Endodermal cell (in vitro differentiated cells): ENCODE measurements around the gene LSAMP. TPM values are rescaled to one million over a fixed set of nuclear protein-coding genes. Genes with fewer than 3 reads are reported as not detected.

Source experiments
- DNase-seq: peaks from one replicate; pipeline ENCODE4 v3.0.0-alpha.2; 2017
- H3K27ac ChIP-seq: 2 replicates; pipeline ENCODE4 v1.5.1; 2013; ENCODE audit warnings: mild to moderate bottlenecking, low read depth, low read length, moderate library complexity
- H3K27me3 ChIP-seq: 2 replicates; pipeline ENCODE4 v1.6.1; 2013; ENCODE audit warnings: mild to moderate bottlenecking, low read length, moderate library complexity; ENCODE audit not compliant: insufficient read depth, control insufficient read depth, poor library complexity, severe bottlenecking
- H3K36me3 ChIP-seq: 2 replicates; pipeline ENCODE4 v1.7.0; 2013; ENCODE audit warnings: mild to moderate bottlenecking, low read length, moderate library complexity; ENCODE audit not compliant: control insufficient read depth, insufficient read depth
- H3K4me1 ChIP-seq: one replicate; pipeline ENCODE4 v1.7.0; 2013; ENCODE audit warnings: low read length; ENCODE audit not compliant: control insufficient read depth, insufficient read depth
- H3K4me3 ChIP-seq: 2 replicates; pipeline ENCODE4 v1.5.1; 2013; ENCODE audit warnings: mild to moderate bottlenecking, low read length, moderate library complexity
- H3K9ac ChIP-seq: 2 replicates; pipeline ENCODE4 v1.6.1; 2013; ENCODE audit warnings: mild to moderate bottlenecking, low read length, moderate library complexity; ENCODE audit not compliant: poor library complexity, severe bottlenecking; ENCODE audit errors: extremely low read depth
- H3K9me3 ChIP-seq: 2 replicates; pipeline ENCODE4 v1.6.1; 2013; ENCODE audit warnings: mild to moderate bottlenecking, low read length, moderate library complexity; ENCODE audit not compliant: control insufficient read depth
- H3K27ac Mint-ChIP-seq: 2 replicates; pipeline ENCODE4 v1.8.0; 2020; ENCODE audit warnings: mixed read lengths
- H3K27me3 Mint-ChIP-seq: 2 replicates; pipeline ENCODE4 v1.8.0; 2021; ENCODE audit warnings: mild to moderate bottlenecking, mixed read lengths; ENCODE audit not compliant: insufficient read depth
- H3K36me3 Mint-ChIP-seq: 2 replicates; pipeline ENCODE4 v1.8.0; 2020; ENCODE audit warnings: low read depth, mixed read lengths
- H3K4me1 Mint-ChIP-seq: 2 replicates; pipeline ENCODE4 v1.8.0; 2020; ENCODE audit warnings: mixed read lengths
- H3K4me3 Mint-ChIP-seq: 2 replicates; pipeline ENCODE4 v1.8.0; 2020; ENCODE audit warnings: mild to moderate bottlenecking, moderate library complexity, mixed read lengths
- H3K9me3 Mint-ChIP-seq: 2 replicates; pipeline ENCODE4 v1.8.0; 2020; ENCODE audit warnings: mild to moderate bottlenecking, mixed read lengths
- WGBS, 2 experiments: methylation state at CpG; one replicate each; pipeline versions ENCODE4 v1.1.5 to v1.1.7; 2013; ENCODE audit warnings: missing lambda C conversion rate in 2 of 2, mixed read lengths in 1 of 2; ENCODE audit not compliant: insufficient coverage in 1 of 2, insufficient read length in 1 of 2; 5-methylcytosine and 5-hydroxymethylcytosine counted together
- total RNA-seq, 2 donors: library from RNA; stranded (reverse); fragmentation: NEBNext Ultra II Directional in 1 of 2; extraction: Animal tissue kit (Norgen Biotek cat#: 25700) in 1 of 2; gene quantifications; 2 replicates in 1 of 2; 3 replicates in 1 of 2; pipeline ENCODE4 v1.2.1, GENCODE V29; 2021
- TF ChIP-seq, protein P1 (sequence below): fragments of 200-600 bp; sonication (generic); conservative IDR thresholded peaks from 2 replicates; pipeline ENCODE4 v1.5.0; 2021; ENCODE audit warnings: antibody characterized with exemption, mild to moderate bottlenecking

Gene LSAMP
- total RNA-seq, 2 donors from 2014 or later = 4.4 to 10.2 TPM

DNA sequence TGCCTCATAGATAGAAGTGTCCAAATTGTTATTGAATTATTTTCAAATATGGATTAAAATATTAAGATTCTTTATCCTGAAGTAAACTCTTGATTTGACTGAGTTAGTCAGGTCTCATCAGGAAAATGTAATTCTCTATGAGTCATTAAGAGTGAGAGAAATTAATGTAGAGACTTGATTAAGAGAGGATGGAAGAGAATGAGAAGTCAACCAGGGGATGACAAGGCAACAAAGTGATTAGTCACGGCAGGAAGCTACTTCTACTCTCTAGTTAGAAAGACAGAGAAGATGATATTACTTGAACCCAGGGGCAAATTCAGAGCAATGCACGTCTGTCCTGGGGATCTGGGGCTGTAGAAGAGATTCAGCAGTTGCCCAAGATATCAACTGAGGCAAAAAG is 202.5 kb downstream of the LSAMP start:
- no peak overlapping the region for H3K4me3 Mint-ChIP-seq
- H3K4me1 Mint-ChIP-seq = no peaks in the 10 kb centered on the region
- H3K27ac ChIP-seq = no peak overlapping the region
- 77 to 86% methylated on average over 2 of the region's 2 CpGs for WGBS, 2 experiments
- no peaks in the 10 kb centered on the region for H3K4me1 ChIP-seq
- no peak overlapping the region for H3K4me3 ChIP-seq
- DNase-seq = no peak
- H3K27ac Mint-ChIP-seq = no peak overlapping the region
- H3K9me3 Mint-ChIP-seq = no peaks in the 10 kb centered on the region
- TF ChIP-seq, protein P1, sequence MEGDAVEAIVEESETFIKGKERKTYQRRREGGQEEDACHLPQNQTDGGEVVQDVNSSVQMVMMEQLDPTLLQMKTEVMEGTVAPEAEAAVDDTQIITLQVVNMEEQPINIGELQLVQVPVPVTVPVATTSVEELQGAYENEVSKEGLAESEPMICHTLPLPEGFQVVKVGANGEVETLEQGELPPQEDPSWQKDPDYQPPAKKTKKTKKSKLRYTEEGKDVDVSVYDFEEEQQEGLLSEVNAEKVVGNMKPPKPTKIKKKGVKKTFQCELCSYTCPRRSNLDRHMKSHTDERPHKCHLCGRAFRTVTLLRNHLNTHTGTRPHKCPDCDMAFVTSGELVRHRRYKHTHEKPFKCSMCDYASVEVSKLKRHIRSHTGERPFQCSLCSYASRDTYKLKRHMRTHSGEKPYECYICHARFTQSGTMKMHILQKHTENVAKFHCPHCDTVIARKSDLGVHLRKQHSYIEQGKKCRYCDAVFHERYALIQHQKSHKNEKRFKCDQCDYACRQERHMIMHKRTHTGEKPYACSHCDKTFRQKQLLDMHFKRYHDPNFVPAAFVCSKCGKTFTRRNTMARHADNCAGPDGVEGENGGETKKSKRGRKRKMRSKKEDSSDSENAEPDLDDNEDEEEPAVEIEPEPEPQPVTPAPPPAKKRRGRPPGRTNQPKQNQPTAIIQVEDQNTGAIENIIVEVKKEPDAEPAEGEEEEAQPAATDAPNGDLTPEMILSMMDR = no peak
- H3K36me3 ChIP-seq = no peaks in the 10 kb centered on the region
- H3K27me3 Mint-ChIP-seq = peaks cover 9% of the 10 kb centered on the region
- H3K9ac ChIP-seq = no peak overlapping the region
- H3K9me3 ChIP-seq = no peaks in the 10 kb centered on the region
- H3K36me3 Mint-ChIP-seq = no peaks in the 10 kb centered on the region
- H3K27me3 ChIP-seq = no peaks in the 10 kb centered on the region

DNA sequence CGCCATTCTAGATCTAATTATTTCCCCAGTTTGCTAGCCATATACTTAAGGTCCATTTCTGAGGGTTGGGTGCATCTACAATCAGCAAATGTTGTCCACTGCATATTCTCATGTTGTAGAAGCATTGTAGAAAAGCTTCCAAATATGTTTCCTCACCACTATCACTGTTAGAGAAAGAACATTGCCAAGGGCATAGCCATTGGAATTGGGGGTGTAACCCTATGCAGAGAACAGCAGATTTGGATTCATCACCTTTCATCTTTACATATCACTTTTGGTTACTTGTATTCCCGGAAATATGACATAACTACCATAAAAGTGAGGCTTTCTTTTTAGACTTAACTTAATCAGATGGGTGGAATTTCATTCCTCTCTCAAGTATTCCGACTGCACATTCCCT is 203.6 kb downstream of the LSAMP start:
- Histone ChIP-seq H3K27ac (no peak overlapping the region), H3K9me3 (no peaks in the 10 kb centered on the region), H3K9ac (no peak overlapping the region), H3K4me1 (no peaks in the 10 kb centered on the region), H3K27me3 (no peaks in the 10 kb centered on the region), H3K36me3 (no peaks in the 10 kb centered on the region), H3K4me3 (no peak overlapping the region)
- Mint-ChIP-seq H3K4me3 (no peak overlapping the region), H3K36me3 (no peaks in the 10 kb centered on the region), H3K27ac (no peak overlapping the region), H3K9me3 (no peaks in the 10 kb centered on the region), H3K27me3 (peaks cover 7% of the 10 kb centered on the region), H3K4me1 (no peaks in the 10 kb centered on the region)
- no peak for DNase-seq
- WGBS, 2 experiments = 91 to 100% methylated on average over 2 to 3 of the region's 3 CpGs
- TF ChIP-seq, protein P1 = no peak

DNA sequence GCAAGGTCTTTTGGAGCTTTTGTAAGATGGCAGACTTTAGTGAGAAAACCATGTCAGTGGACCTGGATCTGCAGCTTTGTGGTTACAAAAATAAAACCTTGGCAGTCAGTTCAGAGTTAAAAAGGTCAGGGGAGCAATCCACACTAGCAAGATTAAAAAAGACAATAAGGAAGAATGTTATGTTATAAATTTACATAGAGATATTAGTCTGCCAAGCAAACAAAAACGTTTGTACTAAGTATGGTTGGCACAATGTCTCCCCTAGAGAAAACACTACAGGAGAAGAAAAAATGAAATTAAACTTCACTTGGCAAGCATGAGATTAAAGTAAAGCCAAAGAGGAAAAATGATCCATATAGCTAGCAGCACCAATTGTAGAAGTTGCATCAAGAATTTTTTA is 205.0 kb downstream of the LSAMP start:
- 0% methylated on average over 1 of the region's 1 CpG for WGBS, 2 experiments
- Histone ChIP-seq H3K4me3 (no peak overlapping the region), H3K27ac (no peak overlapping the region), H3K9ac (no peak overlapping the region), H3K36me3 (no peaks in the 10 kb centered on the region), H3K27me3 (no peaks in the 10 kb centered on the region), H3K9me3 (no peaks in the 10 kb centered on the region), H3K4me1 (no peaks in the 10 kb centered on the region)
- Mint-ChIP-seq H3K4me1 (no peaks in the 10 kb centered on the region), H3K36me3 (no peaks in the 10 kb centered on the region), H3K27me3 (peaks cover 2% of the 10 kb centered on the region), H3K9me3 (no peaks in the 10 kb centered on the region), H3K4me3 (no peak overlapping the region), H3K27ac (no peak overlapping the region)
- no peak for DNase-seq
- TF ChIP-seq, protein P1 = no peak
